Type B pancreatic cell (in vitro differentiated cells): Measurements from ENCODE around the gene OPRD1. TPM values are rescaled to one million over a fixed set of nuclear protein-coding genes. Genes with fewer than 3 reads are reported as not detected.
"Not testable (repeated sequence)": the region's sequence is repeated elsewhere in the genome, so short reads cannot be mapped to it uniquely, and the experiment has no call there.

Source experiments
- DNase-seq: peaks from one replicate; pipeline ENCODE4 v3.0.0; 2021; ENCODE audit warnings: mixed read lengths; ENCODE audit not compliant: unreplicated experiment; ENCODE audit errors: extremely low spot score
- H3K27ac Mint-ChIP-seq: 2 replicates; pipeline ENCODE4 v1.8.0; 2021; ENCODE audit warnings: mild to moderate bottlenecking, mixed read lengths
- H3K27me3 Mint-ChIP-seq: 2 replicates; pipeline ENCODE4 v1.8.0; 2021; ENCODE audit warnings: mixed read lengths
- H3K36me3 Mint-ChIP-seq: 2 replicates; pipeline ENCODE4 v1.8.0; 2021; ENCODE audit warnings: mixed read lengths
- H3K4me1 Mint-ChIP-seq: one replicate; pipeline ENCODE4 v1.8.0; 2021; ENCODE audit warnings: mixed read lengths; ENCODE audit not compliant: unreplicated experiment
- H3K4me3 Mint-ChIP-seq: 2 replicates; pipeline ENCODE4 v1.8.0; 2021; ENCODE audit warnings: mild to moderate bottlenecking, mixed read lengths
- H3K9me3 Mint-ChIP-seq: 2 replicates; pipeline ENCODE4 v1.8.0; 2021; ENCODE audit warnings: mixed read lengths
- CTCF ChIP-seq: fragments of 200-600 bp; sonication (generic); conservative IDR thresholded peaks from 2 replicates; pipeline ENCODE4 v1.5.0; 2021; ENCODE audit warnings: antibody characterized with exemption, mild to moderate bottlenecking
- total RNA-seq: library from RNA; stranded (reverse); gene quantifications from 2 replicates; pipeline ENCODE4 v1.2.1, GENCODE V29; 2021; ENCODE audit warnings: low replicate concordance

The OPRD1 gene
- total RNA-seq, 1 donor from 2014 or later, result 1.1 TPM

- H3K9me3 Mint-ChIP-seq, result no peaks in the 10 kb centered on the region
- H3K4me3 Mint-ChIP-seq, result no peak overlapping the region
- no peak for TF ChIP-seq CTCF
- H3K36me3 Mint-ChIP-seq, result no peaks in the 10 kb centered on the region
- H3K27me3 Mint-ChIP-seq, result peaks cover 10% of the 10 kb centered on the region
- peaks cover 8% of the 10 kb centered on the region for H3K4me1 Mint-ChIP-seq
- H3K27ac Mint-ChIP-seq, result no peak overlapping the region
- DNase-seq, result no peak
Observed at GRCh38 chr1:28864695-28865094, 52.7 kb downstream of the OPRD1 start.

GRCh38 chr1:28865997-28866650 lies 54.2 kb downstream of the OPRD1 start:
- H3K4me3 Mint-ChIP-seq, result no peak overlapping the region
- H3K4me1 Mint-ChIP-seq, result peaks cover 5% of the 10 kb centered on the region
- no peak for DNase-seq
- H3K36me3 Mint-ChIP-seq, result no peaks in the 10 kb centered on the region
- H3K9me3 Mint-ChIP-seq, result no peaks in the 10 kb centered on the region
- H3K27me3 Mint-ChIP-seq, result peaks cover 7% of the 10 kb centered on the region
- no peak overlapping the region for H3K27ac Mint-ChIP-seq
- no peak for TF ChIP-seq CTCF

- TF ChIP-seq CTCF, result no peak
- H3K4me3 Mint-ChIP-seq, result no peak overlapping the region
Observed at GRCh38 chr1:28867850-28868249, 55.9 kb downstream of the OPRD1 start.

GRCh38 chr1:28869952-28870351 lies 58.0 kb downstream of the OPRD1 start:
- no peak for DNase-seq
- peaks cover 18% of the 10 kb centered on the region for H3K4me1 Mint-ChIP-seq

More at GRCh38 chr1:28867850-28868249, 55.9 kb downstream of the OPRD1 start:
- Mint-ChIP-seq H3K27ac (no peak overlapping the region), H3K9me3 (no peaks in the 10 kb centered on the region), H3K36me3 (no peaks in the 10 kb centered on the region), H3K27me3 (peaks cover 7% of the 10 kb centered on the region), H3K4me1 (peaks cover 12% of the 10 kb centered on the region)
- no peak for DNase-seq

GRCh38 chr1:28871631-28872401 lies 59.8 kb downstream of the OPRD1 start:
- H3K27me3 Mint-ChIP-seq, result no peaks in the 10 kb centered on the region
- no peak for DNase-seq
- no peaks in the 10 kb centered on the region for H3K9me3 Mint-ChIP-seq
- H3K36me3 Mint-ChIP-seq, result no peaks in the 10 kb centered on the region
- peaks cover 14% of the 10 kb centered on the region for H3K4me1 Mint-ChIP-seq
- no peak for TF ChIP-seq CTCF
- H3K4me3 Mint-ChIP-seq, result peak overlapping the region; percentile 49
- peak overlapping the region; percentile 73 for H3K27ac Mint-ChIP-seq

More at GRCh38 chr1:28869952-28870351, 58.0 kb downstream of the OPRD1 start:
- Mint-ChIP-seq H3K27ac (no peak overlapping the region), H3K4me3 (no peak overlapping the region), H3K36me3 (no peaks in the 10 kb centered on the region), H3K9me3 (no peaks in the 10 kb centered on the region), H3K27me3 (peaks cover 7% of the 10 kb centered on the region)
- no peak for TF ChIP-seq CTCF

GRCh38 chr1:28875134-28875533 lies 63.2 kb downstream of the OPRD1 start:
- H3K4me1 Mint-ChIP-seq, result peaks cover 14% of the 10 kb centered on the region
- H3K27ac Mint-ChIP-seq, H3K27me3 Mint-ChIP-seq, H3K9me3 Mint-ChIP-seq, H3K36me3 Mint-ChIP-seq, H3K4me3 Mint-ChIP-seq, DNase-seq: not testable (repeated sequence)
